Trophoblast cell (in vitro differentiated cells and primary cell): ENCODE data around the gene THRB.

Source experiments
- DNase-seq, 2 donors: peaks; one replicate each; pipeline ENCODE4 v3.0.0-alpha.2; 2016
- H2AFZ ChIP-seq: 2 replicates; pipeline ENCODE4 v1.6.1; 2013; ENCODE audit warnings: low read length, moderate library complexity, mild to moderate bottlenecking; ENCODE audit not compliant: insufficient read depth, poor library complexity
- H2AK5ac ChIP-seq: 2 replicates; pipeline ENCODE4 v1.6.1; 2013; ENCODE audit warnings: mild to moderate bottlenecking, low read length
- H2BK120ac ChIP-seq: 2 replicates; pipeline ENCODE4 v1.6.1; 2013; ENCODE audit warnings: low read length, mild to moderate bottlenecking, moderate library complexity; ENCODE audit not compliant: insufficient read depth, poor library complexity
- H2BK12ac ChIP-seq: 2 replicates; pipeline ENCODE4 v1.6.1; 2013; ENCODE audit warnings: mild to moderate bottlenecking, low read length, moderate library complexity
- H2BK5ac ChIP-seq: 2 replicates; pipeline ENCODE4 v1.6.1; 2013; ENCODE audit warnings: low read length, low read depth, moderate library complexity, mild to moderate bottlenecking; ENCODE audit not compliant: poor library complexity
- H3K14ac ChIP-seq: 2 replicates; pipeline ENCODE4 v1.6.1; 2013; ENCODE audit warnings: mild to moderate bottlenecking, low read length
- H3K18ac ChIP-seq: 2 replicates; pipeline ENCODE4 v1.6.1; 2013; ENCODE audit warnings: mild to moderate bottlenecking, low read length
- H3K23ac ChIP-seq: 2 replicates; pipeline ENCODE4 v1.6.1; 2013; ENCODE audit warnings: low read length
- H3K27ac ChIP-seq: 2 replicates; pipeline ENCODE4 v1.5.1; 2013; ENCODE audit warnings: low read depth, mild to moderate bottlenecking, inconsistent platforms, low read length, moderate library complexity
- H3K27me3 ChIP-seq: 2 replicates; pipeline ENCODE4 v1.6.1; 2013; ENCODE audit warnings: inconsistent platforms, mild to moderate bottlenecking, low read length, moderate library complexity; ENCODE audit not compliant: insufficient read depth
- H3K36me3 ChIP-seq, 2 experiments: 1 replicate in 1 of 2; 2 replicates in 1 of 2; pipeline ENCODE4 v1.6.1; 2013; ENCODE audit warnings: low read length in 2 of 2, mild to moderate bottlenecking in 2 of 2, moderate library complexity in 1 of 2; ENCODE audit not compliant: insufficient read depth in 2 of 2, control insufficient read depth in 1 of 2
- H3K4ac ChIP-seq: 2 replicates; pipeline ENCODE4 v1.6.1; 2013; ENCODE audit warnings: low read depth, mild to moderate bottlenecking, low read length, moderate library complexity
- H3K4me1 ChIP-seq, 2 experiments: 1 replicate in 1 of 2; 2 replicates in 1 of 2; pipeline ENCODE4 v1.6.1; 2013; ENCODE audit warnings: low read length in 2 of 2, mild to moderate bottlenecking in 2 of 2, moderate library complexity in 1 of 2; ENCODE audit not compliant: insufficient read depth in 2 of 2, control insufficient read depth in 1 of 2
- H3K4me2 ChIP-seq: 2 replicates; pipeline ENCODE4 v1.6.1; 2013; ENCODE audit warnings: inconsistent platforms, mild to moderate bottlenecking, low read length, moderate library complexity
- H3K4me3 ChIP-seq: 2 replicates; pipeline ENCODE4 v1.5.1; 2013; ENCODE audit warnings: mild to moderate bottlenecking, low read depth, low read length, inconsistent platforms
- H3K79me1 ChIP-seq: one replicate; pipeline ENCODE4 v1.6.1; 2013; ENCODE audit warnings: low read length
- H3K79me2 ChIP-seq: 2 replicates; pipeline ENCODE4 v1.6.1; 2013; ENCODE audit warnings: low read length, mild to moderate bottlenecking; ENCODE audit not compliant: control insufficient read depth, insufficient read depth, poor library complexity
- H3K9ac ChIP-seq: 2 replicates; pipeline ENCODE4 v1.6.1; 2013; ENCODE audit warnings: mild to moderate bottlenecking, low read length
- H3K9me3 ChIP-seq: 2 replicates; pipeline ENCODE4 v1.6.1; 2013; ENCODE audit warnings: low read depth, mild to moderate bottlenecking, control low read depth, inconsistent platforms, low read length; ENCODE audit not compliant: insufficient read depth
- H4K12ac ChIP-seq: 2 replicates; pipeline ENCODE4 v1.6.1; 2013; ENCODE audit warnings: low read depth, mild to moderate bottlenecking, low read length, moderate library complexity
- H4K8ac ChIP-seq: 2 replicates; pipeline ENCODE4 v1.6.1; 2013; ENCODE audit warnings: low read depth, mild to moderate bottlenecking, low read length, moderate library complexity
- H4K91ac ChIP-seq: one replicate; pipeline ENCODE4 v1.6.1; 2013; ENCODE audit warnings: low read depth, mild to moderate bottlenecking, low read length, moderate library complexity
- WGBS: extraction: QIAGEN DNeasy Blood & Tissue Kit; methylation state at CpG from one replicate; pipeline ENCODE4 v1.1.7; 2013; ENCODE audit warnings: missing lambda C conversion rate; ENCODE audit not compliant: insufficient read length, insufficient coverage; ENCODE audit errors: extremely low coverage; 5-methylcytosine and 5-hydroxymethylcytosine counted together

Gene THRB

DNA sequence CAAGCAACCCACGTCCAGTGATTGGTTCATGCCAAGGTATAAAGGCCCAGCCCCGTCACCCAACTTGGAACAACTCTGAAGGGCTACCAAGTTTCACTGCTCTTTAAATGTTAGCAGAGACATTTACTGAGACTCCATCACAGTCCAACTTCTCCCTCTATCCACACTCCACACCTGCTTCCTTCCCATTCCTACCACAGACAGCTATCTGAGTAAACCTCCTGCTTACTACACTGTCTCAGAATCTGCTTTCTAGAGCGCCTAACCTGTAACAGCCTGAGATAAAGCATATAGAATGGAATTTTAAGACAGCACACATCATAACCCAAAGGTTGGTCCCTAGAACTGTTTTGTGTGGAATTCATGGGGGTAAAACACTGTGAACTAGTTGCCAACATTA, 106.5 kb downstream of the THRB start:
- H3K27ac ChIP-seq, result peak overlapping the region; percentile 25
- H4K8ac ChIP-seq, result peak overlapping the region; percentile 23
- no peaks in the 10 kb centered on the region for H3K9me3 ChIP-seq
- H3K79me1 ChIP-seq, result peaks cover 15% of the 10 kb centered on the region
- H3K4me2 ChIP-seq, result no peak overlapping the region
- H3K23ac ChIP-seq, result no peak overlapping the region
- no peak overlapping the region for H2AFZ ChIP-seq
- peak overlapping the region; percentile 29 for H2BK120ac ChIP-seq
- H3K36me3 ChIP-seq, result peaks cover 1 to 2% of the 10 kb centered on the region in 2 experiments
- H3K14ac ChIP-seq, result peak overlapping the region; percentile 49
- H3K4ac ChIP-seq, result peak overlapping the region; percentile 16
- peaks cover 12 to 25% of the 10 kb centered on the region in 2 experiments for H3K4me1 ChIP-seq
- H3K79me2 ChIP-seq, result peaks cover 4% of the 10 kb centered on the region
- DNase-seq, result no peak
- no peaks in the 10 kb centered on the region for H3K27me3 ChIP-seq
- peak overlapping the region; percentile 24 for H3K18ac ChIP-seq
- H3K4me3 ChIP-seq, result no peak overlapping the region
- no CpG with 5 or more reads among the region's 3 CpGs for WGBS
- no peak overlapping the region for H4K12ac ChIP-seq
- H4K91ac ChIP-seq, result peak overlapping the region; percentile 60
- H2BK5ac ChIP-seq, result peak overlapping the region; percentile 39
- H2BK12ac ChIP-seq, result peak overlapping the region; percentile 51
- no peak overlapping the region for H3K9ac ChIP-seq
- no peak overlapping the region for H2AK5ac ChIP-seq

DNA sequence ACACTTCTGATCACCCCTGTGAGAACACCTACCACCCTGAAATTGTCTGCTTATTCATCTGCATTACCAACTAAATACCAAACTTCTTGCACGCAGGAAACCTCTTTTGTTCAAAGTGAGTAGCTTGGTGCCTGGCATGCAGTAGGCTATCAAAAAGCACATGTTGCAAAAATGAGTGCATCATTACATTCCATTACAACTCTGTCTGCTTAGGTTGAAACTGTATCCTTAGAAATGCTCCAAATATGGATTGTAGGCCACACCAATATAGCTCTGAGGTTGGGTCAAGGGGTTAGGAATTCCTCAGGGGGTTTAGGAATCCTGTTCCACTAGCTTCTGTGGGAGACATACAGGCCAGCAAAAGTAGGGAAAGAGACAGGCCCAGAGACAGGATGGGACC, 107.2 kb downstream of the THRB start:
- H3K4me1 ChIP-seq, result peaks cover 12 to 25% of the 10 kb centered on the region in 2 experiments
- no peak overlapping the region for H2BK5ac ChIP-seq
- no peak overlapping the region for H3K4ac ChIP-seq
- H3K27ac ChIP-seq, result peak overlapping the region; percentile 25
- H3K23ac ChIP-seq, result no peak overlapping the region
- peaks cover 4% of the 10 kb centered on the region for H3K79me2 ChIP-seq
- no CpG with 5 or more reads among the region's 1 CpG for WGBS
- H4K8ac ChIP-seq, result no peak overlapping the region
- no peak overlapping the region for H2BK12ac ChIP-seq
- H2AFZ ChIP-seq, result no peak overlapping the region
- no peaks in the 10 kb centered on the region for H3K27me3 ChIP-seq
- peaks cover 1 to 2% of the 10 kb centered on the region in 2 experiments for H3K36me3 ChIP-seq
- no peak overlapping the region for H3K18ac ChIP-seq
- no peak overlapping the region for H4K91ac ChIP-seq
- no peaks in the 10 kb centered on the region for H3K9me3 ChIP-seq
- no peak overlapping the region for H3K4me2 ChIP-seq
- H3K79me1 ChIP-seq, result peaks cover 15% of the 10 kb centered on the region
- H3K14ac ChIP-seq, result no peak overlapping the region
- H3K4me3 ChIP-seq, result no peak overlapping the region
- H2AK5ac ChIP-seq, result no peak overlapping the region
- DNase-seq, result peak; percentile 5 to 41
- H2BK120ac ChIP-seq, result no peak overlapping the region
- no peak overlapping the region for H4K12ac ChIP-seq
- no peak overlapping the region for H3K9ac ChIP-seq

- H3K4me2 ChIP-seq, result no peak overlapping the region
Measured at GRCh38 chr3:24387000-24387399, 107.7 kb downstream of the THRB start.

DNA sequence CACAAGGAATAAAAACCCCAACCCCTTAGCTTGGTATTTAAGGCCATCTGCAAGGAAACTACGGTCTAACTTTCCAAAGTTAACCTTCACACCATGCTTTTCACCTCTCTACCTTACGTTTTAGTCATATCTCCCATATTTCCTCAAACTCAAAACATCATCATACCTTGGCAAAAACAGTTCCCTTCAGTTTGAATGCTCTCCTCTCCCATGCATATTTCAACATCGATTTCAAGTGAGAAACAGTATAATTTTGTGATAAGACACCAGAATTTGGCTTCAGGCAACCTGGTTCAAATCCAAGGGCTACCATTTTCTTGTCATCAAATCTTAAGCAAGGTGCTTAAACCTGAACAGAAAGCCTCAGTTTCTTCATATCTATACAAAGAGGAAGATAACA, 108.2 kb downstream of the THRB start:
- H3K36me3 ChIP-seq, result peaks cover 1 to 2% of the 10 kb centered on the region in 2 experiments
- no peak overlapping the region for H4K91ac ChIP-seq
- 100% methylated on average over 1 of the region's 3 CpGs for WGBS

More at GRCh38 chr3:24387000-24387399, 107.7 kb downstream of the THRB start:
- no peak overlapping the region for H2BK120ac ChIP-seq
- H3K4ac ChIP-seq, result no peak overlapping the region
- H3K79me1 ChIP-seq, result peaks cover 15% of the 10 kb centered on the region
- H3K9ac ChIP-seq, result no peak overlapping the region
- no peaks in the 10 kb centered on the region for H3K9me3 ChIP-seq
- no peak overlapping the region for H2BK12ac ChIP-seq
- H3K79me2 ChIP-seq, result peaks cover 4% of the 10 kb centered on the region
- DNase-seq, result peak; percentile 4 to 50
- H3K23ac ChIP-seq, result no peak overlapping the region
- no peak overlapping the region for H3K4me3 ChIP-seq
- no peak overlapping the region for H2AK5ac ChIP-seq
- H3K4me1 ChIP-seq, result peaks cover 12 to 25% of the 10 kb centered on the region in 2 experiments
- no peaks in the 10 kb centered on the region for H3K27me3 ChIP-seq
- H3K14ac ChIP-seq, result no peak overlapping the region
- H2BK5ac ChIP-seq, result no peak overlapping the region
- no peak overlapping the region for H4K8ac ChIP-seq
- peaks cover 1 to 2% of the 10 kb centered on the region in 2 experiments for H3K36me3 ChIP-seq
- H2AFZ ChIP-seq, result no peak overlapping the region
- peak overlapping the region; percentile 4 for H3K27ac ChIP-seq
- H4K12ac ChIP-seq, result no peak overlapping the region
- no peak overlapping the region for H4K91ac ChIP-seq
- H3K18ac ChIP-seq, result no peak overlapping the region

More for the DNA sequence above, 108.2 kb downstream of the THRB start:
- Histone ChIP-seq H2BK12ac (no peak overlapping the region), H2AFZ (no peak overlapping the region), H3K4ac (no peak overlapping the region), H4K12ac (no peak overlapping the region), H2BK120ac (no peak overlapping the region), H3K9me3 (no peaks in the 10 kb centered on the region), H3K4me2 (no peak overlapping the region), H3K4me3 (no peak overlapping the region), H4K8ac (no peak overlapping the region), H3K18ac (no peak overlapping the region), H3K27ac (no peak overlapping the region), H3K23ac (no peak overlapping the region), H2AK5ac (no peak overlapping the region), H3K79me2 (peaks cover 4% of the 10 kb centered on the region), H3K9ac (no peak overlapping the region), H3K4me1 (peaks cover 12 to 25% of the 10 kb centered on the region in 2 experiments), H3K14ac (no peak overlapping the region), H3K27me3 (no peaks in the 10 kb centered on the region), H2BK5ac (no peak overlapping the region), H3K79me1 (peaks cover 15% of the 10 kb centered on the region)
- DNase-seq, result peak in 1 of 2 donors; percentile 42
